HG03432 (cell line): ENCODE measurements around the gene AKR1B1.

Source experiments
- ATAC-seq: cut with Tn5 transposase; IDR thresholded peaks from one replicate; pipeline ENCODE4 v1.9.1; 2021; ENCODE audit warnings: mild to moderate bottlenecking, moderate library complexity; ENCODE audit not compliant: unreplicated experiment

Gene AKR1B1

DNA sequence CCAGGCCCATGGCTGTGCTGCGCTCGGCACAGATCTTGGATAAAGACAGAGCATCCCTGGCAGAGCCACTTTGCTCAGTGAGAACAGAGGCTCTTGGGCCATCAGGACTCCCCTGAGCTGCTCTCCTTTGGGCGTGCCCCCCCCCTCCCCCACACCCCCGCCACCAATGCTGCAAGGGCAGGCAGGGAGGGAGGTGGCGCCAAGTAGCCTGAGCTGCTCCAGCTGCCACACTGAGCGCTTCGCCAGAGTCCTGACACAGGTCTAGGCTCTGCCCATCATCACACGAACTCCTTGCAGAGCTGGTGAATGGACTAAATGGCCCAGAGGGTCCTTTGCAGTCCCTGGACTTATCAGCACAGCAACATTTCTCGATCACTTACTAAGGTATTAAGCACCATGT is 12.5 kb downstream of the AKR1B1 start:
- no peak for ATAC-seq

DNA sequence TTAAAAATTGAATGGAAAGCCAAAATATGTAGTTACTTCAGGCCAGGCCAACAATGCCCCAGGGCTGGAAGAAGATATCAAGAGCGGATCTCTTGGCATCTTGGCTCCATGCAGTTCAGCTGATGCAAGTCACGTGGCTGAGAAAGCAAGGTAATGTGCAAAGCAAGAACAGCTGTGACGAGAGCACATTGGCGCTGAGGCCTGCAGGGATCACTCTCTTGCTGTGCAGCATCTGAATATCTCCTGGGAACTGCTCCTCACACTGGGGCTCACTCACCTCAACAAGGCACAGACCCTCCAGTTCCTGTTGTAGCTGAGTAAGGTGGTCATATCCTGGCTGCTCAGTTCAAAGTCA is 14.0 kb downstream of the AKR1B1 start:
- ATAC-seq: no peak

DNA sequence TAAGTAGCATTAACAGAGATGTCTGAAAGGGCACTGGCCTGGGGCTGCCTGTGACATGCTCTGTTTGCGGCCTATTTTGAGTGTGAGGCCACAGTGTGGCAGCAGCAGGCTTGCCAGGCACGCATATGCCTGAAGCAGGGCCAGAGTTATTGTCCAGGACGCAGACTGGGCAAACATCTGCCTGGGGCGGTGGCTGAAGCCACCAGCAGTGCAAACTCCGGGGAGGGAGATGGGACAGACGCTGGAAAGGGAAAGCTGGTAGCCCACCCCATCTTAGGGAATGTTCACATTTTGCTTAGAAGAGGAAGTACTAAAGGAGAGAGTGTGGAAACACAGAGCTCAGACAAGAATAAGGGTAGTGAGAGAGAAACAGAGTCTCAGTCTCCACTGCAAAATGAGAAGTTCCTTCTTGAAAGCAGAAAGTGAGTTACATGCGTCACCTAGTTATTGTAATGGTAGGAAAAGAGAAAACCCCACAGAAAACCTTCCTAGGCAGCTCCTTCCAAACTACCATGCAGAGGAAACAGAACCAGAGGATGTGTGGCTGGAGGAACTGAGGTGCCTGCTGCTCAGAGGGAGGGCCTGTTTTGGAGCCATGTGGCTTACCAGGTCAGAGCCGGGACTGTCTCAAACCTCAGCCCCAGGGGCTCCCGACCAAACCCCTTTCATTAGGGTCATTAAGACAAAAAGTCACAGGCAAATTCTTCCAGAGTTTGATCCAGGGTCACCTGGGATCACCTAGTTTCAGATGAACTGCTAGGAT is 14.5 kb downstream of the AKR1B1 start:
- ATAC-seq: no peak

DNA sequence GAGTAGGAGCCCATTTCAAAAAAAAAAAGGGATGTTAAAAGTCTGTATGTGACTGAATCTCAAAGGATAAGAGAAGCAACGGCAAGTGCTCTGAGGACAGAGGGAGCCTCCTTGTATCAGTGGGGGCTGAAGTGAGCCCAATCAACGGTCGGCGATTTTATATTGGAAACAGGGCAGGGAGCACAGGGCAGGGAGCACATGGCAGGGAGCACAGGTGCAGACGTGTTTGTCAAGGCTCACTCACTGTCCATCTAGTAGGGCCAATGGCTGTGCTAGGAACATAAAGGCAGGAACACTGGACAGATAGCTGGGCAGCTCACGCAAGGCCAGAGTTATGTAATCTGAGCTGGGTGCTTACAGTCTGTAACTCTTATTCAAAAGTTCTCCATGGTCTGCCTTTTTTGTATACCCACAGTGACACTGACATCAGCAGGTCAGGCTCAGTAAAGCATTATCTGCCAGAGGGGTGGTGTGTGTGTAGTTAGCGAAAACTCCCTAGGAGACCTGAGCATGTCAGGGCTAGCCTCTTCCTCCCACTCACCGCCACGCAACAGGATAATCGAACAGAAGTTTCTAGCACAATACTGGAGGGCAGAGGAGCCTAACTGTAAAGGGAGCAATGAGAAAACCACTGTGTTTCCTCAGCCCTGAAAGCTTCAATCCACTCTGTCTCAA is 15.4 kb downstream of the AKR1B1 start:
- ATAC-seq: no peak

DNA sequence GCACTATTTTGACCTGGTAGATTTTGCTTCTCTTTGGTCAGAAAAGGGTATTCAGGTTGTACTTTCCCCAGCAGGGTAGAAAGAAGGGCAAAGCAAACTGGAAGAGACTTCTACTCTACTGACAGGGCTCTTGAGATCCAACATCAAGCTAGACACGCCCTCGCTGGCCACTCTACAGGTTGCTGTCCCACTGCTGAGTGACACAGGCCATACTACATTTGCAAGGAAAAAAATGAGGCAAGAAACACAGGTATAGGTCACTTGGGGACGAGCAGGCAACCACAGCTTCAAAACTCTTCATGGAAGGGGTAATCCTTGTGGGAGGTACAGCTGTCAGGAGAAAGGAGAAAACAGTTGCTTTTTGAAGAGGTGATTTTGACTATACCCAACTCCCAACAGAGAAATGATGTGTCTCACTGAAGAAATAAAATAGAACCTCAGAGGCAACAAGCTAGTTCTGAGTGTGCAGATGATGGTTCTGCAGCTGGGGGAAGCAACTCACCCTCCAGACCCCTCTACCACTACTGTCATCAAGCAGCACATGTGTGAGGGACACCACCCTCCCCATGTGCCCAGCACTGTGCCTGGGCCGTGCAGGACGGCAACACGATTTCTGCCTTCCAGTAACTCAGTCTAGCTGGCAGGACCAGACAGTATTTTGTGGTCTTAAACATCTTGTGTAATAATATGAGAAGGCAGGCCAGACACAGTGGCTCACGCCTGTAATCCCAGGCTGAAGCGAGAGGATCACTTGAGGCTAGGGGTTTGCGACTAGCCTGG is 16.3 kb downstream of the AKR1B1 start:
- no peak for ATAC-seq

DNA sequence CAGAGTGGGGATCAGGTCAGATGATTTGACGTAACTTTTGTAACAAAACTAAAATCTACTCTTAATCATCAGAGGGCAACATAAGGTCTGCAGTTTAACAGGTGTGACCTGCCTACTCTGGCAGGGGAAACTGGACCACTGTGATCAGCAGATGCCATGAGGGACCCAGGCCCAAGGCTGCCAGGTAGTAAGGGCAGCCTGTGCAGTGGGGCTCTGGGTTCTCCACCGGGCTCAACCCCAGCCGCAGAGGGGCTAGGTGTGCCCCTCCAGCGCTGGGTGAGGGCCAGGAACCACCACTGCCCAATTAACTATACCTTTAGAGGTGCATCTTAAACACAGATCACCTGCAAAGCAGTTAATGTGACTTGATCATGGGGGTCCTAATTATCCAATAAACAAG is 17.6 kb downstream of the AKR1B1 start:
- ATAC-seq: no peak

DNA sequence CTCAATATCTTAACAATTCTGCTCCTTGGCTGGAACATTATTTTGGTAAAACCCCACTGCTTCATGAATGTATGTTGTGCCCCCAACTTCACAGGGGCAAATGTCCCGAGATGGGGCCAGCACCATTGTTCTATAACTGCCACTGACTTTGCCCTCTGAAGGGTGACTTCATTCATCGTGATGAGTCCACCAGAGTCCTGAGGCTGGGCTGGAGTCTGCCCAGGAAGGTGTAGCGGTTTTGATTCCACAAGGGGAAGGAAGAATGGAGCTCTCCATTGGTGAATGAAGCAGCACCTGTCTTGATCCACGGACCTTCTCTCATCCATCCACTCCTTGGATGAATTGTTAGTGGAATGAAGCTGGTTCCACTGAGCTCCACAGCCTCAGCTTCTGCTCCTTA is 18.4 kb downstream of the AKR1B1 start:
- no peak for ATAC-seq

DNA sequence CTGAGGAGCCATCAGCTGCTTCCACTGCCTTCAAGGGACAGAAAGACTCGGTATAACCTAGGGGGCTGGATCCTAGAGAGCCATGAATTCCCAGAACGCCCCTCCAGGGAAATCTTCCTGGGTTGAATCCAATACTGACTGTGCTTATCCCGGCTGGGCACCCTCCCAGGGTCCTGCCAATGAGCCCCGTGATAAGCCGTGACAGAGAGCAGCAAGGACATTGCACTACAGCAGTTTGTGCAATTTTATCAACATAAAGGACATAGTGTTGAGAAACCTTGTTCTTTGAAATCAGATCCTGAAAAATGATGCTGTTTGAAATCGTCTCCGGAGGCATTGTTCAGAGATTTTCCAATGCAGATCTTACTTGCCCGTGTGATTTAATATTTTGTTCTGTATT is 18.8 kb downstream of the AKR1B1 start:
- no peak for ATAC-seq

DNA sequence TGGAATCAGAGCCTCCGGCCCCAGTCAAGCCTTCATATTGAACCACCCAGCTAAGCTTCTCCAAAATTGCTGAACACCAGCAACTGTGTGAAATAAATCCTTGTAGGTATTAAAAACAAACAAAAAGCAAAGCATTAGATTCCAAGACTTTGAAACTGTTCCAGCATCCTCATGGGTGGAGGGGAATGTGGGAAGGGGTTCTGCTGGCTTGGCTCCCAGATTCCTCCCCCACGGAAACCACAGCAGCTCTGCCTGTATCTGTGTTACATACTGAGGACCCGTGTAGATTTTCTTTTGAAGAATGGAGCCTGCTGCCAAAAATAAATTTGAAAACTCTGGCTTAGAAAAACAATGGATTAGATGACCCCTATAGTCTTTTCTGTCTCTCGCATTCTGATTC is 20.0 kb downstream of the AKR1B1 start:
- ATAC-seq: no peak

DNA sequence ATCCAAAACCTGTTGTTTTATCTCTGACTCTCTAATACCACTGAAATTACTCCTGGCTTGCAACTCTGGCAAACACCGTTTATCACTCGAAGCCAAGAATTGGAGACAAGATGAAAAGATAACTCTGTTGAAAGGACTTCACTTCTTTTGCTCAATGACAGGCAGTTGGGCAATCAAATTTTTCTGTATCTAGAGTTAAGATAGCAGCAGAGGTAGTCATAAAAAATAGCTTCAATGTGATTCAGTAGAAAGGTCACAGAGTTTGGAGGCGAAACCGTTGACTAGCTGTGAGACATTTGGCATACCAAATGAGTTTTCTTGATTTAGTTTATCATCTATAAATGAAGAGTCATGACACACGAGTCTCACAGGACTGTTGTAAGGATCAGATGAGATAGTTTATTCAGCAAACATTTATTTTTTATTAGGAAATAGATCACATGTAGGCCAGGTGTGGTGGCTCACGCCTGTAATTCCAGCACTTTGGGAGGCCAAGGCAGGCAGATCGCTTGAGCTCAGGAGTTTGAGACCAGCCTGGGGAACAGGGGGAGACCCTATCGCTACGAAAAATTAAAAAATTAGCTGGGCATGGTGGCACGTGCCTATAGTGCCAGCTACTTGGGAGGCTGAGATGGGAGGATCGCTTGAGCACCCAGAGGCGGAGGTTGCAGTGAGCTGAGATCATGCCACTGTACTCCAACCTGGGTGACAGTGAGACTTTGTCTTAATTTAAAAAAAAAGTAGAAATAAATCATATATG is 23.6 kb downstream of the AKR1B1 start:
- no peak for ATAC-seq

DNA sequence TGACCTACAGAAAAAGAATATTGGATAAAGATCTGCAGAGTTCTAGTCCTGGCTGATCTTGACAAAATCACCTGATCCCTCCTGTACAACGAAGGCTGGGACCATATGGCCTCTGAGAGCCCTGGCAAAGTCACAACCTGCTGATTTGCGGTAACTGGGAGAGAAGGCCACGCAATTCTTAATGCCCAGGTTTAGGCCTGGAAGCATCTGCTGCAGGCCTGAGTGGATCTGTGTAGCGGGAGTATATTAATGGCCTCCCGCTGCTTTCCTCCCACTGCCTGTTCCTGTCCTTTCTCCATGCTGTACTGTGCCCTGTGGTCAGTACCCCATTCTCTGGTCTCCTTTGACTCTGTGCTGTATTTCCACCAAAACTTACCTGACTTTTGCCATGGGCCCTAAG is 24.2 kb downstream of the AKR1B1 start:
- ATAC-seq: no peak

DNA sequence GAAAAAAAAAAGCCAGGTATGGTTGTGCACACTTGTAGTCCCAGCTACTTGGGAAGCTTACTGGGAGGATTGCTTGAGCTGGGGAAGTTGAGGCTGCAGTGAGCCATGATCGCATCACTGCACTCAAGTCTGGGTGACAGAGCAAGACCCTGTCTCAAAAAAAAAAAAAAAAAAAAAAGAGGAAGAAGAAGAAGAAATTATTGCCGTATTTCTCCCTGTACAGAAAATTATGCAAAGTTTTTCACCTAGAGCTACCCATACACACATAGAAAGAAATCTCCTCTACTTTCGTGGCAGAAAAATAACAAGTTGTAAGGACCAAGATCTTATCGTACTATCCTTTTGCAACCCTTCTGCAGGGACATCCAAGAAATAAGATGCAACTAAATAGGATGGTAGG is 25.5 kb downstream of the AKR1B1 start:
- ATAC-seq: no peak

DNA sequence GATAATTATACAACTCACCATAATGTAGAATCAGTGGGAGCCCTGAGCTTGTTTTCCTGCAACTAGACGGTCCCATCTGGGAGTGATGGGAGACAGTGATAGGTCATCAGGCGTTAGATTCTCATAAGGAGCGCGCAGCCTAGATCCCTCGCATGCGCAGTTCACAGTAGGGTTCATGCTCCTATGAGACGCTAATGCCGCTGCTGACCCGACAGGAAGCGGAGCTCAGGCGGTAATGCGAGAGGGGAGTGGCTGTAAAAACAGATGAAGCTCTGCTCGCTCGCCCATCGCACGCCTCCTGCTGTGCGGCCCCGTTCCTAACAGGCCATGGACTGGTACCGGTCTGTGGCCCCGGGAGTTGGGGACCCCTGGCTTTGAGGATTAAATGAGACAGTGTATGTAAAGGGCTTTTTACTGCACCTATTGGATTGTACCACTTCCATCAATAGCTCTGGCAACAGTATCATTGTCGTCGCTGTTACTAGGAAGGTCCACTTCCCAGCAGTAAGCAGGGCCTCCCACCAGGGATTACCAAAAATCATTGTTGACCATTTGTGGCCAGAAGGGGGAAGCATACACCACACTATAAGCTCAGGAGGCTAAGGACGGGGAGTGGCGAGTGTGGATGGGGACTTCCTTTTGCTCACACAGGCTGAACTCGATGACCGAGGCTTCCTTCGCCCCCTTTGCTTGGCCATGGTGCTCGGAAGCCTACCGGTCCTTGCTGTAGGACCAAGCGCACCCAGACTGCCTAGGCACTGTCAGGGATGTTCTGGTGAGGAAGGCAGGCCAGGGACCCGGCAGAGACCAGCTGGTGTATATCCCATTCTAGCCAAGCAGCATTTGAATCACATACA is 26.4 kb downstream of the AKR1B1 start:
- ATAC-seq: peak; percentile 94

DNA sequence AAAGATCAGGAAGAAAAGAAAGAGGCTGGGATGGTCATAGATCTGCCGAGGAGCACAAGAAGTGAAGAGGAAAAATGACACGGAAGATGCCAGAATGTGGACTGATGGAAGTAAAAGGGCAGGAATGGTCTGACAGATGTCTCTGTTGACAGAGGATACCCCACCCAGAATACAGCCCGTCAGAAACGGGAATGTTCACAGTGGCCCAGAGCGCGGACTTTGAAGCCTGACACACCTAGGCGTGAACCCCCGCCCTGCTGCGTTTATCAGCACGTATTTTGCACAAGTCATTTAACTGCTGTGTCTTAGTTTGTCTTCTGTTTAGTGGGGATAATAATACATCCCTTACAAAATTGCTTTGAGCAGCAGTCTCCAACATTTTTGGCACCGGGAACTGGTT is 27.1 kb downstream of the AKR1B1 start:
- ATAC-seq: no peak

DNA sequence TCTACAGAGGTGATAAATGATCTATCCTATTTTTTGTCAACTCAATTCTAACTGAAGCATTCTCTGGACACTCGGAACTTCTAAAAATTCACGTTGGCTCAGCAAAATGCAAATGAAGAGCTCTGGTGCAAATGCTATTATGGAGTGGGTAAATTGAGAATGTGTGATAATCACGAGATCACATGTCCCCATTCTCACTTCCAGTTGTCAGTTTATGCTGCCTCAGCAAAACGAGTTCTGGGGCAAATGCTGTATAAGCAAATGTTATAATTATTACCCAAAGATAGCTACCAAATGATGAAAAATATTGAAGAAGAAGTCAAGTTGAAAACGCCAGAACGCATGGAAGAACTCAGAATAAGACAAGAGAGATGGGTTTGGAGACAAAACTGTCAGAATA is 29.4 kb downstream of the AKR1B1 start:
- no peak for ATAC-seq

DNA sequence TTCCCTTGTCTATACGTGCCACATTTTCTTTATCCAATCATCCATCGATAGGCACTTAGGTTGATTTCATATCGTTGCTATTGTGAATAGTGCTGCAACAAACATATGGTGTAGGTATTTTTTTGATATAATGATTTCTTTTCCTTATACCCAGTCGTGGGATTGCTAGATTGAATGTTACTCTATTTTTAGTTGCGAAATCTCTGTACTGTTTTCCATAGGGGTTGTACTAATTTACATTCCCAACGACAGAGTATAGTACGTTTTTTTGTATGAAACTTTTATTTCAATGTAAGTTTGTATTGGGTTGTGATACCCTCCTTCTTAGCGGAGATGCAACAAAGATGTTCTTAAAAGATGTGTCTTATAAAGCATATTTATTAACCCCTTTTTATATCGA is 30.0 kb downstream of the AKR1B1 start:
- no peak for ATAC-seq

DNA sequence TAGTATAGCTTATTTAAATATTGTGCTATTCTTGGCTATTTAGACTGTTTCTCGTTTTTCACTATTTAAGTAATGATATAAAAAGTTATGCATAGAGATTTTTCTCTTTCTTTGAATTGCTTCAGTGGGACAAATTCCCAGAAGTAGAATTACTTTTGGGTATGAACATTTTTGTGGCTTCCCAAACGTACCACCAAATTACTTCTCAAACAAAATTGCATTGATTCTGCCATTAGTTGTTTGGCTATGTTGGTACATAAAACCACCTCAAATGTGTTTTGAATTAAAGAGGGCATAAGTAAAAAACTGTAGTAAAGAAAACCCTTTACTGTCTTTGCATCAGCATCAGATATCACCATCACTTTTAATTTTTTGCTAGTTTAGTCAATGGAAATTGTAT is 31.0 kb downstream of the AKR1B1 start:
- no peak for ATAC-seq

DNA sequence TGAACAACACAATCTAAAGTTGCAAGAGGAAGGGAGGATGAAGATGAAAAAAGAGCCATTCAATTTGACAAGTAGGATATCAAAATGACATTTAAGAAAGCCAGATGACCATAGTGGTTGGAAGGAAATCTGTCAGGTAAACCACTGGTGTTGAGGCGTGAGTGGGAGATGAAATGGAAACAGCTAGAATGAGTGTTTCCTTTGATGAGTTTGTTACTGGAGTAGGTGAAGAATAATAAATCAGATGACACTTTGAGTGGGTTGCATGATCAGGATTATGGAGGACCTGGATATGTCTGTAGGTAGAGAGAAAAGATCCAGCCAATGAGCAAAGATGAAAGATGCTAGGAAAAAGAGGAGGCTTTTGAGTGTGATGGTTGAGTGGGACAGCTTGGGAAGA is 33.1 kb downstream of the AKR1B1 start:
- ATAC-seq: no peak

DNA sequence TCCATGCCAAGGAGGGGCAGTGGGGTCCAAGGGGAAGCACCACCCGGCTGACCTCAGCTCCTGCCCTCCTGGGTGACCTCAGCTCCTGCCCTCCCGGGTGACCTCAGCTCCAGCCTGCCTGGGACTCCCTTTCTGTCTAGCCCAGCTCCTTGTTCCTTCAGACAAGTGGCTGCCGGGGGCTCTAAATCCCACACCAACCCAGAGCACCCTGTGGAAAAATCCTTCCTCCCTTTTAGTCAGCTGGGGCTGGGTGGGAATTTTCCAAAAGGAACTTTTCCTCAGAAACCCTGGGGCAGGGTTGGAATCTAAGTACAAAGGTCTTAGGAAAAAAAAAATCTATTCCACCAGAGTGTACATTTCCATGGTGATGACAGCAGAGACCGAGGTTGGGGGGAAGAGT is 36.3 kb downstream of the AKR1B1 start:
- no peak for ATAC-seq

DNA sequence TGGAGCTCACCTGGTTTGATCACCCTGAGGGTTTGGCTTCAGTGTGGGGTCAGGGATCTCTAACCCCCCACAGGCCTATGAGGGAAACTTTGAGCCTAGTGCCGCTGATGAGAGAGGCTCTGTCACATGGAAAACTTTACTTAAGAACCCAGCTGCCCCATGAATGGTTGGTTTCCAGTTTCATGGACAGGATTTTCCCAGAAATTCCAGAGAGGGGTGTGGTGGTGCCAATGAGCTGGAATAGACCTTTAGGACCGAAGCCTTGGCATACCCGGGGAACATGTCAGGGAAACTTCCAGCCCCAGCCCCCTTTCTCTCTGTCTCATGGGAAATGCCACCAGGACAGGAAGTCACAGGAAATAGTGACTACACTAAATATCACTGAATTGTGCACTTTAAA is 36.9 kb downstream of the AKR1B1 start:
- no peak for ATAC-seq
